GM19328 (cell line): ENCODE results near the gene BCL2L15.

Experiments used
- ATAC-seq: cut with Tn5 transposase; IDR thresholded peaks from one replicate; pipeline ENCODE4 v1.9.1; 2021; ENCODE audit warnings: mild to moderate bottlenecking, moderate library complexity; ENCODE audit not compliant: unreplicated experiment

The BCL2L15 gene

GRCh38 chr1:113834716-113835115, 52.7 kb downstream of the BCL2L15 start:
- no peak for ATAC-seq
